GM18951 (cell line): Measurements from ENCODE around the gene CNR2.

ENCODE experiments used
- POLR2A ChIP-seq: IDR thresholded peaks from 4 replicates; pipeline ENCODE4 v1.6.1; 2011; ENCODE audit warnings: mild to moderate bottlenecking; ENCODE audit not compliant: insufficient read length, insufficient read depth; ENCODE audit errors: extremely low read depth
- in situ Hi-C: fragments of 300-500 bp; cut with MboI; formaldehyde crosslinking; loops from one replicate; pipeline ENCODE4 v1.12.0; 2022; ENCODE audit warnings: low sequenced_read_pairs, mixed read lengths, inconsistent platforms; ENCODE audit not compliant: unreplicated experiment

Gene CNR2

DNA sequence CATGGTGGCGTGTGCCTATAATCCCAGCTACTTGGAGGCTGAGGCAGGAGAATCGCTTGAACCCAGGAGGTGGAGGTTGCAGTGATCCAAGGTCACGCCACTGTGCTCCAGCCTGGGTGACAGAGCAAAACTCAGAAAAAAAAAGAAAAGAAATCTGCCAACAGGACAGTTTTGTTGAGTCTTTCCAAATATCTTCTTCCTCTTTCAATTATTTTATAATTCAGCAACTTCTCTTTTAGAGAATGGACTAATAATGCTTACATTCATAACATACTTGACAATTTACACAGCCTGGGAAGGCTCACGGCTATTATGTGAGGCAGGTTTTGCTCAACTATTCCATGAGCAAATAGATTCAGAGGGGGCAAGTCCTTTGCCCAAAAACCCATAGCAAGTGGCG is 18.1 kb downstream of the CNR2 start:
- no peak for TF ChIP-seq POLR2A
- in situ Hi-C loops, result no loop called here

GRCh38 chr1:23889074-23889473 is 24.1 kb downstream of the CNR2 start:
- in situ Hi-C loops, result no loop called here
- no peak for TF ChIP-seq POLR2A

- in situ Hi-C loops, result no loop called here
Observed at GRCh38 chr1:23885222-23885621, 27.9 kb downstream of the CNR2 start.

DNA sequence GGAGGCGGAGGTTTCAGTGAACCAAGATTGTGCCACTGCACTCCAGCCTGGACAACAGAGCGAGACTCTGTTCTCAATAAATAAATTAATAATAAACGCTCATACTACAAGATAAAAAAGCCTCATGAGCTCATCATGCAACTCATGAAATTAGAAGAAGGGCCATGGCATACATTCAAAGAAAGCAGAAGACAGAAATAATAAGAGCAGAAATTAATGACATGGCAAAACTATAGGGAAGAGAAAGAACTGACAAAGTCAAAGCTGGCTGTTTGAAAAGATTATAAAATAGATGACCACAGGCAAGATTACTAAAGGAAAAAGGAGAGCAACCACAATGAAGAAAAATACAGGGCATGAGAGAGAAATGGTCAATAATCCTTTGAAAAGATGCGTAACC is 30.4 kb downstream of the CNR2 start:
- in situ Hi-C loops, result no loop called here
- no peak for TF ChIP-seq POLR2A

More at GRCh38 chr1:23885222-23885621, 27.9 kb downstream of the CNR2 start:
- no peak for TF ChIP-seq POLR2A

GRCh38 chr1:23879809-23880208 is 33.4 kb downstream of the CNR2 start:
- TF ChIP-seq POLR2A, result no peak
- in situ Hi-C loops, result no loop called here

- in situ Hi-C loops, result no loop called here
- no peak for TF ChIP-seq POLR2A
Observed at GRCh38 chr1:23878668-23879067, 34.5 kb downstream of the CNR2 start.

GRCh38 chr1:23875382-23875781 is 37.8 kb downstream of the CNR2 start:
- in situ Hi-C loops, result no loop called here
- no peak for TF ChIP-seq POLR2A

- in situ Hi-C loops, result no loop called here
Observed at GRCh38 chr1:23872421-23872820, 40.7 kb downstream of the CNR2 start.

GRCh38 chr1:23869051-23869450 is 44.1 kb downstream of the CNR2 start:
- in situ Hi-C loops, result loop anchor here (10.0 kb wide), 1 partner anchor 54 kb away; no protein-coding TSS in a partner anchor
- TF ChIP-seq POLR2A, result no peak

More at GRCh38 chr1:23872421-23872820, 40.7 kb downstream of the CNR2 start:
- TF ChIP-seq POLR2A, result no peak

GRCh38 chr1:23868557-23869016 is 44.6 kb downstream of the CNR2 start:
- in situ Hi-C loops, result loop anchor here (10.0 kb wide), 1 partner anchor 54 kb away; no protein-coding TSS in a partner anchor
- no peak for TF ChIP-seq POLR2A

- in situ Hi-C loops, result loop anchor here (10.0 kb wide), 1 partner anchor 53 kb away; no protein-coding TSS in a partner anchor
- TF ChIP-seq POLR2A, result peak; percentile 78
Observed at GRCh38 chr1:23867895-23868556, 45.1 kb downstream of the CNR2 start, which contains the start of gene FUCA1. Gene FUCA1 (minus strand): TSS chr1:23868290. CDS start chr1:23868286, 4 bp downstream.

DNA sequence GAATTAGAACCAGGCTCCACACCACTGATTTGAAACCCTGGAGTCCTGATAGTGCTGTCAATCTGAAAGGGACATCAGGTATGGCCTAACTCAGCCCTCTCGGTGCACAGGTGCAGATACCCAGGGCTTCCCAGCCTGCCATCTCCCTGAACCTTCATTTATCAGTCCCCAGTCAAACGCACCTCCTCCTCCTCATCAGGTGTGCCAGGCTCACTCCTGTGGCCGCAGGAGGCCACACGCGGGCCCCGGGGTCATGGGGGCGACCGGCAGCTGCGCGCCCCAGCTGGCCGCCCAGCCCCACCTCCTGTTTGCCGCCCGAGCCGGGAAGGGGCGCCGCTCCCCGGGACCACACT is 45.6 kb downstream of the CNR2 start:
- in situ Hi-C loops, result loop anchor here (10.0 kb wide), 1 partner anchor 53 kb away; no protein-coding TSS in a partner anchor
- TF ChIP-seq POLR2A, result no peak

DNA sequence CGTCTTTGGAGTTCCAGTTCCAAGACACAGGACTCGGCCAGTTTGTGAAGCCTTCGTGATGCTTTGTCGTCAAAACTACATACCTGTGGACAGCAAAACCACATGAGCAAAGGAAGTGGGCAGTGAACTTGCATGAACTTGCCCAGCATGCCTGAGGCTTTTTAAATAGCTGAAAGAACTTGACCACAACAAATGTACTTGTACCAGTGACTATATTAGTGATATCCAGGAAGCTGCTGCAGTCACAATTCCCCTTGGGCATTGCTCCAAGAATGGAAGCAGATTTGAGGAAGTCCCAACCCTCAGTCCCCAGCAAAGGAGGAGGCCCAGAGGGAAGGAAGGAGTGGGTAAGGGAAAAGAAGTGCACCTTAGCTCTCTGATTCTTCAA is 47.6 kb downstream of the CNR2 start:
- in situ Hi-C loops, result loop anchor here (10.0 kb wide), 1 partner anchor 51 kb away; no protein-coding TSS in a partner anchor
- no peak for TF ChIP-seq POLR2A
